ENCODE measurements around the gene R3HCC1L.

GRCh38 chr10:98201760-98202159, 67.3 kb downstream of the R3HCC1L start:
- TF ChIP-seq CTCF (IDR thresholded peaks at IDR 0.05) (no peak), POLR2A (IDR thresholded peaks at IDR 0.05) (no peak), POLR2AphosphoS5 (IDR thresholded peaks at IDR 0.05; ENCODE audit: insufficient read depth in 1 of 2, low read depth in 1 of 2) (no peak)
